Fibroblast of pulmonary artery (primary cell): ENCODE data around the gene ZNF431.
"Not testable (repeated sequence)": the region's sequence is repeated elsewhere in the genome, so short reads cannot be mapped to it uniquely, and the experiment has no call there.

Experiments used
- DNase-seq: peaks from one replicate; pipeline ENCODE4 v3.0.0-alpha.2; 2010; ENCODE audit warnings: low read depth
- H3K4me3 ChIP-seq: replicated peaks from 2 replicates; pipeline ENCODE4 v1.5.1; 2011; ENCODE audit warnings: low read depth, mild to moderate bottlenecking, control low read depth, low read length, moderate library complexity
- TF ChIP-seq, protein P1 (sequence below): IDR thresholded peaks from 2 replicates; pipeline ENCODE4 v1.5.1; 2011; ENCODE audit warnings: mild to moderate bottlenecking, control low read depth, low read length, inconsistent platforms; ENCODE audit errors: missing control alignments

The ZNF431 gene

DNA sequence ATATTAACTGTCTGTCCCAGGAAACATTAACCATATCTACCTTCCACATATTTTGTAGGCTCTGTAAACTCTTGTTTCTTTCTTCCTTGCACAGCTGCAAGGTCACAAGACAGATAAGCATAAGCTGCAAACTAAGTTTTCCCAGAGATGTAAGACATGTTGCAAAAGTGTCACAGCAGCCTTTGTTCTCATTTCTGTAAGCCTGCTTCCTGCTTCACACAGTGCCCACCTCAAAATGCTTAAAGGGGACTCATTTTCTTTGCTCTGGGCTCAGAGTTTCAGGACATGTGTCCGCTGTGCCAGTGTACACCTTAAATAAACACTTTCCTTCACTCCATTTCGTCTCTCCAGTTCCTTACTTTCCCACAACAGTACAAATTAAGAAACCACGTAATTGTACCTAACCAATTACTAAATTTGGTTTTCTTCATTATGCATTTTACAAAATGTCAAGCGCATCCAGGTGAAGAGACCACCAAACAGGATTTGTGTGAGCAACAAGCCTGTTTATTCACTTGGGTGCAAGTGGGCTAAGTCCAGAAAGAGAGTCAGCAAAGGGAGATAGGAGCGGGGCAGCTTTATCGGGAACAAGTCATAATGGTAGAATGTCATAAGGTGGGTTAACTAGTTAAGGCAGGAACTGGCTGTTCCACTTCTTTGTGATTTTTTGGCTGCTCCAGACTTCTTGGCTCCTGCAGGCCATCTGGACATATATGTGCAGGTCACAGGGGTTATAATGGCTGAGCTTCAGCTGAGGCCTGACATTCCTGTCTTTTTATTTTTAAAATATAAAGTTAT lies 12.7 kb upstream of the ZNF431 start:
- TF ChIP-seq, protein P1, sequence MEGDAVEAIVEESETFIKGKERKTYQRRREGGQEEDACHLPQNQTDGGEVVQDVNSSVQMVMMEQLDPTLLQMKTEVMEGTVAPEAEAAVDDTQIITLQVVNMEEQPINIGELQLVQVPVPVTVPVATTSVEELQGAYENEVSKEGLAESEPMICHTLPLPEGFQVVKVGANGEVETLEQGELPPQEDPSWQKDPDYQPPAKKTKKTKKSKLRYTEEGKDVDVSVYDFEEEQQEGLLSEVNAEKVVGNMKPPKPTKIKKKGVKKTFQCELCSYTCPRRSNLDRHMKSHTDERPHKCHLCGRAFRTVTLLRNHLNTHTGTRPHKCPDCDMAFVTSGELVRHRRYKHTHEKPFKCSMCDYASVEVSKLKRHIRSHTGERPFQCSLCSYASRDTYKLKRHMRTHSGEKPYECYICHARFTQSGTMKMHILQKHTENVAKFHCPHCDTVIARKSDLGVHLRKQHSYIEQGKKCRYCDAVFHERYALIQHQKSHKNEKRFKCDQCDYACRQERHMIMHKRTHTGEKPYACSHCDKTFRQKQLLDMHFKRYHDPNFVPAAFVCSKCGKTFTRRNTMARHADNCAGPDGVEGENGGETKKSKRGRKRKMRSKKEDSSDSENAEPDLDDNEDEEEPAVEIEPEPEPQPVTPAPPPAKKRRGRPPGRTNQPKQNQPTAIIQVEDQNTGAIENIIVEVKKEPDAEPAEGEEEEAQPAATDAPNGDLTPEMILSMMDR, result no peak
- peak; percentile 20 for DNase-seq
- no peak overlapping the region for H3K4me3 ChIP-seq

DNA sequence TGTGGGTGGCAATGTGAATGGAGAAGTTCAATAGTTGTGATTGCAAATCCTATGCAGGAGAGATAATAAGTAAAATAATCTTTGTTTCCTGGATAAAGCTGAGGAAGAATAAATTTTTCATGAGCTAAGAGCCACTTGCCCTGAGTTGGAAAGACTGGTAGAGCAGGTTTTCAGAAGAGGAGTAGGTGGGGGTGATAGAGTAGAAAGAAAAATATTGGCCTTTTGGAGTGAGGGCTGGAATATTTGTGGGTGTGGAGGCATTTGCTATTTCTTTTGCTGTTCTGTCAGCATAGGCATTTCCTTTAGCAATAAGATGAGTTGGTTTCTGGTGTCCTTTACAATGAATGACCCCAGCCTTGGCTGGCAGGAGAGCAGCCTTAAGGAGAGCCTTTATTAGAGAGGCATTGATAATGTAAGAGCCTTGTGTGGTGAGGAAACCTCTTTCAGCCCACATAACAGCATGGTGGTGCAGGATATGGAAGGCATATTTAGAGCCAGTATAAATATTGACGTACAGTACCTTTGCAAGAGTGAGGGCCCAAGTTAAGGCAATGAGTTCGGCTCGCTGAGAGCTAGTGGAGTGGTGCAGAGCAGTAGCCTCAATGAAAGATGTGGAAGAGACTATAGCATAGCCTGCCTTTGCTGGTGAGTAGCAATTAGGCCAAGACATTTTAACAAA lies 11.6 kb upstream of the ZNF431 start:
- no peak for DNase-seq
- TF ChIP-seq, protein P1, result no peak
- H3K4me3 ChIP-seq, result no peak overlapping the region

DNA sequence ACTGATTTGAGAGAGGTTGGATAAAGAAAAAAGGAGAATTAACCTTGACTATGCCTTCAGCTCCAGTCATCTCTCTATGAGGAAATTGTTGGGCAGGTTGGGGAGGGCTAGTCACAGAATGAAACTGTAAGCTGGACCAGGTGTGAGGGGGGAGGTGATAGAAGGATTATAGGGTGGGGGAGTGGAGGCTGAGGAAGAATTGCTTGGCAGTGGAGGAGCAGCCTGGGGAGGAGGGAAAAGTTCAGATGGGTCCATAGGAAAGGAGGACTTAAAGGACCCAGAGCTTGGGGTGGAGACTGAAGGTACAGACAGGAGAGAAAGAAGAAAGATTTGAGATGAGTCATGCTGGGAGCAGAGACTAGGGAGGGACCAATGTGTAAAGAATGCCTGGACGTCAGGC lies 8.2 kb upstream of the ZNF431 start:
- no peak overlapping the region for H3K4me3 ChIP-seq
- DNase-seq, result no peak
- TF ChIP-seq, protein P1, result no peak

DNA sequence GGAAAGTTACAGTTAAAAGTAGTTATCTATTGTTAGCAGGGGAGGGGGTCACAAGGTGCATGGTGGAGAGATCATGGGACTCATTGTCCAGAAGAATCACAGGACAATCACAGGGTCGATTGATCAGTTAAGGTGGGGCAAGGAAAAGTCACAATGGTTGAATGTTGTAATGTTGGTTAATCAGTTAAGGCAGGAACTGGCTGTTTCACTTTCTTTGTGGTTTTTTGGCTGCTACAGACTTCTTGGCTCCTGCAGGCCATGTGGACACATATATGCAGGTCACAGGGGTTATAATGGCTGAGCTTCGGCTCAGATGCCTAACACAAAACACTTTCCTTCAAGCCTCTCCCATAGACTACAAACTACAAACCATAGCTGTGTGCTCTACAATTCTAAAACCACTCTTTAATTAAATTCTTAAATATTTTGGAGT lies 6.9 kb upstream of the ZNF431 start:
- no peak overlapping the region for H3K4me3 ChIP-seq
- no peak for DNase-seq
- TF ChIP-seq, protein P1, result no peak

DNA sequence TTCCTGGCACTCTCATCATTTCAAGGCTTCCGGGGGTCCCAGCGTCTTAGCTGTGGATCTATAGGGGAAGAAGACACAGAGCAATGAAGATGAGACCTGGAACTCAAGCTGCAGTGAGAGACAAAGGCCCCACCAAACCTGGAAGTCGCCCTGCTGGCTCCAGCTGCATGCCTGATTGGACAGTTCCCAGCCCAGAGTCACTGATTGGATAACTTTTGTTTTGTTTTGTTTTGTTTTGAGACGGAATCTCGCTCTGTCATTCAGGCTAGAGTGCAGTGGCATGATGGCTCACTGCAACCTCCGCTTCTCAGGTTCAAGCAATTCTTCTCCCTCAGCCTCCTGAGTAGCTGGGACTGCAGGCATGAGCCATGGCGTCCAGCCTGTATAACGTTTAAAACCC lies 6.4 kb upstream of the ZNF431 start:
- TF ChIP-seq, protein P1, result no peak
- H3K4me3 ChIP-seq, result no peak overlapping the region
- DNase-seq, result no peak

DNA sequence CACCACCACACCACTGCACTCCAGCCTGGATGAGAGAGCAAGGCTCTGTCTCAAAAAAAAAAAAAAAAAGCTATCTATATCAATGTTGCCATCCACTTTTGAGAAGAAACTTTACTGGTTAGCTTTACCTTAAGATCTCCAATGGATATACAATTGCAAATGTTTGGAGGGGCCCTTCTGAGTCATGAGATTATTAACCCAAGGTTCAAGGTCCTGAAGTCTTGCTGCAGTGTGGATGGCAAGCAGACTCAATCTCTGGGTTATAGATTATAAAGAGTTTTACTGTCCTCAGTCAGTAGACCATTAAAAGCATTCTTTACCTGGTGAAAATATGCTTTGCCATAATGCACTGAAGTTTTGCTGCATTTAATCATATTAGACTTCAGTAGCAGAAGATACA lies 3.7 kb upstream of the ZNF431 start:
- no peak for DNase-seq

DNA sequence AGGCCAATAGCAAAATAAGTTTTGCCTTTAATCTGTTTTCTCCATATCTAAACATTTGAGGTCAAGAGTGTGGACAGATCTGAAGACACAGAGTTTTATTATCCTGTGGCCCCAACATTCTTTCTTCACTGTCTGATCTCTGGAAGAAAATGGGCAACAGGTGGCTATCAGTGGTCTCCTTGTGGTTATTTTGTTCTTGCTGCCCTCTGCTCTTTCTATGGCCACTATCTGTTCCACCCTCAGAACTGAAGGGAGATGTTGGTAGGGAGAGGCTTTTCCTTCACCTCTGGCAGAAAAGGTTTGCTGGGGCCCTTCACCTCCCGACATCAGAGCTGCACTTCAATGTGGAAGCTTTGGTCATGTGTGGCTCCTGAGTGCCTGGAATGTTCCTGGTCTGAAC lies 834 bp upstream of the ZNF431 start:
- not testable (repeated sequence) for H3K4me3 ChIP-seq, DNase-seq

More for the DNA sequence above, 3.7 kb upstream of the ZNF431 start:
- TF ChIP-seq, protein P1, result no peak
- no peak overlapping the region for H3K4me3 ChIP-seq
